HK-2 (cell line): ENCODE measurements around the gene LMAN2.

Source experiments
- DNase-seq: peaks from one replicate; pipeline ENCODE4 v3.0.0-alpha.2; 2018; ENCODE audit not compliant: unreplicated experiment

LMAN2 gene

DNA sequence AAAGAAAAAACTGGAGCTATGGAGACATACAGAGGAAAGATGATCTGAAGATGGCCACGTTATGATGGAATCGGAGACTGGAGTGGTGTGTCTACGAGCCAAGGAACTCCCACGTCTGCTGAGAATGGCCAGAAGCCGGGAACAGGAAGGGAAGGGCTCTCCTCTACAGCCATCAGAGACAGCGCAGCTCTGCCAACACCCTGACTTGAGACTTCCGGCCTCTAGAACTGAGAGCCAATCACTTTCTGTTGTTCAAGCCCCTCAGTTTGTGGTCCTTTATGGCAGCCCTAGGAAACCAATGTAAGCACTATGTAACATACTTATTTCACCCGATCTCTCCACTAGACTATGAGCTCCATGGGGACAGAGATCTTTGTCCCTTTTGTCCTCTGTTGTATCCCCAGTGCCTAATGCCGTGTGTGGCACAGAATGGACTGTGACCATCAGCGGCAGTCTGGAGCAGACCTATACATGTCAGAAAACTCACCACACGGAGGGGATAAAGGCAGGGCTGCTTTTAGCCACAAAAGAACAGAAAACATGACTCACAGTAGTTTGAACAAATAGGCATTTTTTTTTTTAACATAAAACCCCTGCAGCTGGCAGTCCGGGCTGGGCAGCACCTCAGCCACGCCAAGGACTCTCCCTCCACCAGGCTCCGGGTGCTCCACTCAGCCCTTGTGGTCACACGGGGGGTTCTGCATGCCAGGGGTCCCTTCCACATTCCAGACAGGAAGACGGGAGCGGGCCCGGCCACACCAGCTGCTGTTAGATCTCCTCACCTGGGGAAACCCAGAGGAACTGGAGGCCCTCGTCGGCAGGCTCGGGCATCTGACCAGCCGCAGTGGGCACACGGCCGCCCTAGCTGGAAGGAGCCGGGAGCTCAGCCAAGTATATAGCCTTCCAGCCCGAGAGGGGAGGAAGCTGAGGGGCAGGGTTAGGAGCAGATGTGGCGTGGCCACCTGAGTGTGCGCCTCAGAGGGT is 23.6 kb downstream of the LMAN2 start:
- no peak for DNase-seq

DNA sequence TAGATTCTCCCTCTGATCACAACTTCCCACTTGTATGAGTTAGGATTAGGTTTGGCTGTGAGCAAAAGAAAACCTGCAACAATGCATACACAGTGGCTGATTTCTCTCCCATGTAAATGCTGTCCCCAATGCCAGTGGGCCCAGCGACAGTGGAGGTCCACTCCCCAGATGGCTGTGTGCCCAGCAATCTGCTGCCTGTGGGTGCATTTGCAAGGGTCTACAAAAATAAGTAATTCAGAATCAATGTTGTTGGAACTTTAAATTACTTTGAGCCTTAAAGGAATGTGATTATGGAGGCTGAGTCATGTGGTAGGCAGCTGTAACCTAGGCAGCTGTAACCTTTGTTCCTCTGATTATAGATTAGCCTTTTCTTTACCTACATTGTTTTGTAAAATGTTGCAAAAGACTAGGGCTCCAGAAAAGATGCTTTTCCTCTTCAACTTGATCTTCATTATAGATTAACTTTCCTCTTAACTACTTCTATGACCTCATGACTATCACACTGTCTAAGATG is 25.5 kb downstream of the LMAN2 start:
- DNase-seq = no peak

DNA sequence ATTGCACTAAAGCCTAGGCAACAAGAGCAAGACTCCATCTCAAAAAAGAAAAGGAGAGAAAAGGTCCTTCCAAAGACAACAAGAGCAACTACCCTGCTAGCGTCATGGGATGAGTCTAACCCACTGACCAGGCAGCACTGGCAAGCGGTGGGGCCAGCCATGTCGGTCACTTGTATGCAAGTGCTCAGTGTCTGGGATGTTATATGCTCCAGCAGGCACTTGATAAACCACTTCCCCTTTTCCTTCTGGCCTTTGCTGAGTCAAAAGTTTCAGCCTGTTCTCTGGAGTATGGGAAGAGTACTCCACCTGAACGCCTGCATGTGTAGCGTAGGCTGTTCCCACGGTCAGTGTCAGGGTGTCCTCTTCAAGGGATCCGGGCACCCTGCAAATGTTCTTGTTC is 30.6 kb downstream of the LMAN2 start:
- DNase-seq = no peak

DNA sequence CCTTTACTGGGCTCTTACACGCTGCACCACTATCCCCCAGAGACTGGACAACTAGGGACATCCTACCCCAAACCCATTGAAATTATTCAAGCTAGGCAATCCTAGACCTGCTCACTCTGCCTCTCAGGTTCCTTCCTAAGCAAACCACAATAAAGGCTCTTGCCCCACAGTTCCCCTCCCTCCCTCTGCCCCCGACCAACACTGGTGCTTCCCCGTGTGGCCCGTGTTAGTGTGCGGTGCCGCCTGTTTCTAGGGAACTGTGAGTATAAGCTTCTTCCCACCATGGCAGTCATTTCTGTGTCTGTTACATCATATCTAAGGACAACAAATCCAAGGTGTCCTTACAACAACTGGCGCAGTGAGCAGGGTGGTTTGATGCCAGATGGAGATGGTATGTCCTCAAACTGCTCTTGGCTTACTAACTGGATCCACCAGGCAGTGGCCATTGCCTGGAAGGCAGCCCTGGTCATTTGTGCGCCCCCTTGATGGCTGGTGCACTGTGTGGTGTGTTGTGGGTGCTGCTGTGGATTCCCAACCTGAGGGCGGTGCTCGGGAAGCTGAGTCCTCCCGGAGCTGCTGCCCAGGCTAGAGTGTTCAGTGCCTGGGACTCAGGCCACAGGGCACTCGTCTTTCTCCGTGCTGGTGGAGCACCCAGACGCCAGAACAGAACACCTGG is 31.4 kb downstream of the LMAN2 start:
- no peak for DNase-seq

DNA sequence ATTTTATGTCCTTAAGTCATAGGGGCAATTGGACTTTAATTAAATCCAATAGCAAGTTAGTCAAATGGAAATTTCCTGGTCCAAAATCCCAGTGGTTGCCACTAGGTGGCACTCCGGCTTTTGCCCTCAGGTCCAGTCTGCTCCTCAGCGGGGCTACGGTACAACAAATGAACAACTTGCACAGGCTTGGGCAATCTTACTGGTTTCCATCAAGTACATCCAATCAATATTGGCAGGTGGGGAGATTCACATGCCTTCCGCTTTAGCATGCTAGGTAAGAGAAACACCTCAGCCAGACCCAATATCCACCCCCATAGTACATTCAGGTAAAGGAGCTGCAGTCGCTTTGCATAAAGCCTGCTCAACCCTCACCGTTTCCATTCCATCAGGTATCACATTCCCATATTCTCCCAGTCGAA is 33.5 kb downstream of the LMAN2 start:
- peak; percentile 47 for DNase-seq

DNA sequence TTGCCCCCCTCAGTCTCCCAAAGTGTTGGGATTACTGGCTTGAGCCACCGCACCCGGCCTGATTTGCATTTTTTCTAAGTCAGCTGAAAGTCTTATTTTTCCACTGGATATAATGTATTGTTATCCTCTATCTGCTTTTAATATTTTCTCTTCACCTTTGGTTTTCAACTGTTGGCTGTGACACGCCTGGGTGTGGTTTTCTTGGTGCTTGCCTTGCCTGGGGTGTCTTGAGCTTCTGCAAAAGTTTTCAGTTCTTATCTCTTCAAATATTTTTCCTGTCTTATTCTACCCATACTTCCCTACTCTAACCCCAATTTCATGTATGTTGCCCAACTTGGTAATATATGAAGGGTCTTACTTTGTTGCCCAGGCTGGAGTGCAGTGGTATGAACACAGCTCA is 35.5 kb downstream of the LMAN2 start:
- DNase-seq = no peak

DNA sequence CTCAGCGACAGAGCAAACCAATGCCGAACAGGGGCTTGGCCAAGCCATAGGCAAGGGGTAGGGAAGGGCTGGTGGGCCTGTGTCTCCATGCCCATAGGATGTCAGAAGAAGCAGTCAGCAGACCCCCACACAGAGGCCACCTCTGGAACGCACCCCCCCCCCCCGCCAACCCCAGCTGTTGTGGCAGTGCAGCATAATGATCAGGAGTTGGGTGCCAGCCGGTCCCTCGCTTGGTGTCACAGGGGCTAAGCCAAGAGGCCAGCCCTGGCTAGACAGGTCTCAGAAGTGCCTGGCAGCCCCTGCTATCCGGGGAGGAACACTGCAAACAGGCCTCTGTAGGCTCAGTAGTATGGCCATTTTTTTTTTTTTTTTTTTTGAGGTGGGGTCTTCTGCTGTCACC is 36.1 kb downstream of the LMAN2 start:
- no peak for DNase-seq

DNA sequence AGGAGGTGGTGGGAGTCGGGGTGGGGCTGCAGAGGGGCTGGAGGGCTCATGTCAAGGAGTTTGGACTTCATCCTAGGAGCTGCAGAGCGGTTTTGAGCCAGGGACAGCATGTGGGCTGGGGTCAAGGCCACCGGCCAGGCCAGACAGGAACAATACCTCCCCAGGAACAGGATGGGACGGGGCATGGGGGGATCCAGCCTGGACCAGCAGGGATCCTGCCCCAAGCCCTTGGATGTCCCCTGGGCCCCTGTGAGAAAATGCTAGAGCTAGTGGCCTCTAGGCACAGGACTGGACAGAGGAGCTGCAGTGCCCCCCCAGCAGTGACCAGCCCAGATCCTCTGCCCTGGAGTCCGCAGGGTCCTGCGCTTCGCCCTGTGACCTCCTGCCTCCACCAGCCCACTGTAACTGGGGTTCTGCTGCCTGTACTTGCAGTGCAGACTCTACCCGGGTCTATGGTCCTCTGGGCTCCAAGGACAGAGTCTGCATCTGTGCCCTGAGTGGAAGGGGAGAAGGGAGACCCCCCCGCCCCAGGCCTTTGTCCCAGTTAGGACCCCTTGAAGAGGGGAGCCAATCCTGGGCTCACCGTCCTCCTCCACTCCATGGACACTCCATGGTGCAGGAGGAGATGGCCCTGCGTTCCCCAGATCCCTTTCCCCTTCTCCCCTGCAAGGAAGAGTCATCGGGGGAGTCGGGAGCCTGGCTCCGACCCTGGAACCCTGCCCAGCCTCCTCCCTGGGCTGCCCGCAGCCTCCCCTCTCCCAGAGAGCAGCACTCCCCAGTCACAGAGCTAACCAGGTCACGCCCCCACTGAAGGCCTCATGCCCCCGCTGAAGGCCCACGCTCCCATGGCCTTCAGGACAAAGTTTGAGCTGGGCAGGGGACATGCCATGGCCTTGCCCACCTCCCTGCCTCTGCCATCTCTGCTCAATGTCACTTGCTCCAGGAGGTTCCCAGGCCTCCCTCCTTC is 36.8 kb downstream of the LMAN2 start:
- DNase-seq = no peak

DNA sequence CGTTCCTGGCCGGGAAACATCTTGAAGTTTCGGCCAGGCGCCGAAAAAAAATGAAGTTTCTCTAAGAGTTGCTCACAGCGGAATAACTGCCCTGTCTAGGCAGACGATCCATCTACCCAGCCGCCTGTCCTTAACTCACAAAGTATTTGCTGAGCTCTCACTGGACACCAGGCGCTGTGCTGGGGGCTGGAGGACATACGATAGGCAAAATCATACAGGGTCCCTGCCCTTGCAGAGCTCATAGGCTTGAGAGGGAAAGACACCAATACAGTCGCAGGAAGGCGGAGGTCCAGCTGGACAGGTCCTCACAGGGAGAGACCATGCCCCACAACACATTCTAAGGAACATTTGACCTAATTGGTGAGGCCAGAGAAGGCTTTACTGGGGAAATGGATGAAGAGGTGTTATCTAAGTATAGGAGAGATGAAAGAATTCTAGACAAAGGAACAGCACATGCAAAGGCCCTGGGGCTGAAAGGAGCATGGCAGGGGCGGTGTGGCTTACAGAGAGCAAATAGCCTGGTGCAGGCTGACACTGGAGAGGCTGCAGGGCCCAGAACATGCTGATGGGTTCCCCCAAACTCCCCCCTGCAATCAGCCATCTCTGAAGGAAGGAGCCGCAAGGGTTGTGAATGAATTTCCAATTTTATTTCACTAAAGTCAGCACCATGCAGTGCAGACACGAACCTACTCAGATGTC is 37.8 kb downstream of the LMAN2 start:
- DNase-seq = no peak

DNA sequence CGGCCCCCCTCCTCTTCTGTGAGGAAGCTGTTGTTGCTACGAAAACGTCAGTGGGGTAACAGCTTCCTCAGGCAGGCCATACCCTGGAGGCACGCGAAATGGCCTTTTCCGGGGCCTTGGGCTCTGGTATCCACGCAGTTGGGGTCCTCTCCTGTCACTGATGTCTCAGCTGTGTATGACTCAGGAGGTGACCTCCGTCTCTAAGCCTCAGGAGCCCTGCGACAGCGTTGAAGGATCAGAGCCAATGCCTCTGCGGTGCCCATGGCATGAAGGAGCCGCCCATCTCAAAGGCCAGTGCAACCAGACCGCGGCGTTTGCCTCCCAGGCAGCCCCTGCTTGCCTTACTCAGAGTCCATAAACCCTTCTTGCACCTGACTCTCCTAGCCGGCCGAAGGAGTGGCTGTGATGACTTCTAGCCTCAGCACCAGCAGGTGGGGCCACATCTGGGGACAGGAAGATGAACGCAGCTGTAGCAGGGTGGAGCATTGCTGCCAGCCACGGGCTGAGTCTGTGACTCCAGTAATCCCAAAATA is 38.8 kb downstream of the LMAN2 start:
- DNase-seq = peak; percentile 56

DNA sequence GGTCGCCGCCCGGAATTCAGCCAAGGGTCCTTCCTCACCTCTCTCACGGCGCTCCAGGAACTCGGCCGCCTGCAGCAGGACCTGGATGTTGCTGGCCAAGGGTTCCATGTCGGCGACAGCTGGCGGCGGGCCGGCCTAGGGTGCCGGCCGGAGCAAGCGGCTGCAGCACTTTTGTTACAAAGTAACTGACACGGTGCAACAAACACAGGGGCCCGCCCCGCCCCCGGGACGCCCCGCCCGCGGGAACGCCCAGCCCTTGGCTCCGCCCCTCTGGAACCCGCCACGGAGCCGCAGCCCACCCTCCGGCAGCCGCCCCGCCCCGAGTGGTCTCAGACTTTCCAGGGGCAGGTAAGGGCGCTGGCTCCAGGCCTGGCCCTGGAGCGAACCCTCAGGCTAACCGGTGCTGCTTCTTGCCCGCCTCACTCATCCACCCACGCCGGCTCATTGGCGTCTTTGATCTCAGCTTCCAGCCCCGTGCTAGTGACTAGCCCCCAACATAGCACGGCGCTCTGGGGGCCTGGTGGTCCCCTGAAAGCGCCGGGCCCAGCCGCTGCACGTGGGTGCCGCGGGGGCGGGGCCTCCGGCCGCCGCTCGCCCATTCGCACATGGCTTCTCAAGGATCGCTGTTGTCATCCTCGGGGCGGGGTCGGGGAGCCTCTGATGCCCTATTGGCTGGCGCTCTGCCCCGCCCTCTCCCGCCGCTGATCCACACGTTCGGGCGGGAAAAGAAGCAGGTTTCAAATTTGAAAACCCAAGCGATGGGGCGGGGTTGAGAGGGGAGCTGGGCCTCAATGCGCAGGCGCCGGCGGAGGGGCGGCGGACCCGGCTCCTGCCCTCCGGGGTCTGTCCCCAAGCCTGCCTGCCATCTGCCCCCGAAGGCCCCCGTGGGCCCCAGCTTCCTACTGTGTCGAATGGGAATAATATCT is 39.5 kb downstream of the LMAN2 start, which contains the start of gene MXD3:
Gene MXD3, minus strand, starts transcription at position 176 of the 926 bp plus-strand sequence. Its CDS starts 68 bp downstream, at position 108.
- peak; percentile 90 for DNase-seq

DNA sequence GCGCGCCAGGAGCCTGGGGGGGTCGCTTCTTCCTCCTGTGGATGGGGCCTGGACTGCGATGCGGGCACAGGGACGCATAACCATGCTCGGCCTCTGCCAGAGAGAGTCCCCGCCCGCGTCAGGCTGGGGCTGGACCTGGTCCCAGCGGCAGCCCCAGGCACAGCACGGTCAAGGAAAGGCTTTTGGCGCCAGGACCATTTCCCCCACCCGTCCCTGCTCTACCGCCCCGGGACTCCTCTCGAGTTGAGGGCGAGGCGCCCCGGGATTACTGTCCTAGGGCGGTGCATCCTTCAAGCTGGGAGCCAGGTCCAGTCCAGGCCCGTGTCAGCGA is 40.1 kb downstream of the LMAN2 start:
- no peak for DNase-seq

DNA sequence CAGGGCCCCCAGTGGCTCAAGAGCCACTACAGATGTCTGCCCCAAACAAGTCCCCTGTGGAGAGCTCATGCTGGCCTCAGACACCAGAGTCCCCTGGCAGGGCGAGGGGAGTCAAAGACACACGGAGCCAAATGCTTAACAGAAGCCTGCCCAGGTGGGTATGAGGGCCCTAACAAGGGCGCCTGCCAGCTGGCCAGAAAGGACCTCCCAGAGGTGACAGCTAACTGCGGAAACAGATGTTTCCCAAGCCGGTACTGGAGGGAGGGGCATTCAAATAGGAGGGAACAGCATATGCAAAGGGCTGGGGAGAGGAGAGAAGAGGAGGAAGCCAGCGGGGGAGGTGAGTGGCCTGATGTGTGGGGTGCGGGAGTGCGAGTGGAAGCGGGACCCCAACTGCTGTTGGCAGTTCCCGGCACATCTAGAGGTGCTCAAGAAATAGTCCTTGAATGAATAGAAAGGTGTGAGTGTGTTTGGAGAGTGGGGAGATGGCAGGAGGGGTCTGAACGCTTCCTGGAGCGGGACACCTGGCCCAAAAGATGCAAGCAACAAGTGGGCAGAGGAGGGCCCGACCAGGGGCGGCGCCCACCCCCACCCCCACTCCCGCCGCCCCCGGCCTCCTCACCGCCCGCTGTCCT is 40.6 kb downstream of the LMAN2 start:
- no peak for DNase-seq

DNA sequence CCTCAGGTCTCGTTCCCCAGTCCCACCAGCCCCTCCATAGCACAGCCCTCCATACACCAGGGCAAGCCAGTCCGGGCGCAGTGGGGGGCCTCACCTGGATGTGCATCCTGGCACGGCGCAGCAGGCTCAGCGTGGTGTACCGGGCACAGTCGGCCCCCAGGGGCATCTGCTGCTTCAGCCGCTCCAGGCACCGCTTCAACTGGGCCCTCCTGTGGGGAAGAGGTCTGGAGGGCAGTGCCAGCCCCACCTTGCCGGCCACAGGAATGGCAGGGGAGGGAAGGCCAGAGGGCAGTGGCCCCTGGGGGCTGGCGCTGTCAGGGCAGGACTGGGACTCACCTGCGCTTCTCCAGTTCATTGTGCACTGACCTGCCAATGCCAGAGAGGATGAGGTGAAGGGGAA is 41.1 kb downstream of the LMAN2 start:
- DNase-seq = no peak

DNA sequence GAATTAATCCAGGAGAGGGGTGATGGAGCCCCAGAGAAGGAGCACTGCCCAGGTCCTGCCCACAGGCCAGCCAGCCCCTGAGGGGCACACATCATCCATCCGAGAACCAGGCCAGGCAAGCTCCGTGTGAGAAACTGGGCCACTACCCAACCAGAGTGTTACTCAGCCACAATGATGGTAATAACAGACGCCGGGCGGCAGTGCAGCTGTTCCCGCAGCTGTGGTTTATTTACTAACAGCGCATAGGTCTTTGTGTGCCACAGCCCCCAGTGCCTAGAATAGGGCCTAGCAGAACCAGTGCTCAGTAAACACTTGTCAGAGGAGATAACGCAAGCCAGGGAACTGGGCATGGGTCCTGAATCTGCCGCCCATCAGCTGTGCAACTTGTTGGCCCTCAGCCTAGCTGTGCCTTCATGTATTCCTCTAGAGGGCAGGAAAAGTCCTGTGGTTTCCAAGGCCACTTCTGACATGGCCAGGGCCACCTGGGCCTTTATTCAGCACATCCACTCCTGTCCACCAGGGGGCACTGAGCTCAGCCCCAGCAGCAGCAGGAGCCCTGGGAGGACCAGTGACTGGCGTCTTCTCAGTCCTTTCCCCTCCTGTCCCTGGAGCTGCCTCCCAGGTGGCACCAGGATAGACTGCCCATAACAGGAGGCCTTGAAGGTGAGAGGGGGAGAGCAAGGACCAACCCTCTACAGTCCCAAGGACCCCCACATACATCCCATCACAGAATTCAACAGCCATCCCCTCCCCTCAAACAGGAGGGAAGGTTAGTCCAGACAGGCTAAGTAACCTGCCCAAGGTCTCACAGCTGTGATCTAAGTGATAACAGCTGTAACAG is 41.9 kb downstream of the LMAN2 start:
- DNase-seq = peak; percentile 66

DNA sequence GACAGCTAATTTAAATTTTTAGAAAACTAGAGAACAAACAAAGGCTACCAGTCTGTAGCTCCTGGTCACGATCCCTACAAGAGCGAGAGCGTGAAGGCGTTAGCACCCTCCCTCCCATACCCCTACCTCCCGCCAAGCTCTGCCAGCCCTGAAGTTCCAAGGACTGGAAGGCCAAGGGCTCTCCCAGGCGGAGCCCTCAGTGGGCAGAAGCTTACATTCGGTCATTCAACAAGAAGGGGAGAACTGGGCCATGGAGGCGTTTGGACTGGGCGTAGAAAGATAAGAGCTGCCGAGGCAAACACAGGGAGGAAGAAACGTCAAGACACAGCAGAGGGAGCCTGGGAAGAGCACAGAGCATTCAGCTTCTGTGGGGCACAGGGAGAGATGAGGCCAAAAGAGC is 42.7 kb downstream of the LMAN2 start:
- no peak for DNase-seq

DNA sequence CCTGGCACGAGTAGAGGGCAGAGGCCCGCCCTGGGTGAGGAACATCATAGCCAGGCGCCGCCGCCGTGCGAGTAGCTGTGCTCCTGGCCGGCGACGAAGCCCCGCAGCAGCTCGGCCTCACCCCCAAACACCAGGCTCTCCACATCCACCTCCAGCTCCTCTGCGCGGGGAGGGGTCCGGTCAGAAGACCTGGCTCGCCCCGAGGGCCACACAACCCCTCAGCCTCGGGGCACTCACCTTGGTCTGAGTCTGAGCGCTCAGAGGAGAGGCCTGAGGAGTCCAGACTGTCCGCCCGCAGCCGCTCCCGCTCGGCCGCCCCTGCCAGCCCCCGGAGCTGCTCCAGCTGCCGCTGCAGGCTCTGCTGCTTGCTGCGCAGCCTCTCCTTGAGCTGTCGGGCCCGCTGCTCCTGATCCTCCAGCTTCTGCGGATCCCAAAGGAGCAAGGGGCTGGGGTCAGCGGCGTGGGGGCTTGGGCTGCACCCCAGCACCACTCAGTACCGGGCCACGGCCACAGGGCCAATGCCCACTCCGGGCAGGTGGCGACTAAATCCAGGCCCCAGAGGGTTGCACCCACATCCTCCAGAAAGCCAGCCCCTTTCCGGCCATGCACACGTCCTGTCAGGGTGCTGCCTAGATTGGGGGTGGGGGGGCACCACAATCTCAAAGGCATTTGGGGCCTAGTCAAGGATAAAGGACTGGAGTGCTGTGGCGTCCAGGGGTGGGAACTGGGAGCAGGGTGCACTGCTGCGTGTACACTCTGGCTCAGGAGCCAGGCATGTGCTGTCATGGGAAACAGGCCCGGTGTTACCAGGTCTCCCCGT is 43.7 kb downstream of the LMAN2 start:
- DNase-seq = no peak
